ENCODE measurements around the gene ZGPAT. TPM values are rescaled to one million over a fixed set of nuclear protein-coding genes. Genes with fewer than 3 reads are reported as not detected.

Gene ZGPAT
- total RNA-seq, 1 experiment from 2014 or later, result 44.3 TPM

GRCh38 chr20:63673951-63674350 lies 33.9 kb upstream of the ZGPAT start:
- no peak for DNase-seq (ENCODE audit: low read depth)
- in situ Hi-C loops (cut with HindIII; ENCODE audit: low pct_unique_long_range_greater_than_20kb, low sequenced_read_pairs), result no loop called here

- in situ Hi-C loops (cut with HindIII; ENCODE audit: low pct_unique_long_range_greater_than_20kb, low sequenced_read_pairs), result no loop called here
- DNase-seq (ENCODE audit: low read depth), result no peak
Observed at GRCh38 chr20:63675681-63676368, 32.0 kb upstream of the ZGPAT start.

GRCh38 chr20:63678071-63678470 lies 29.8 kb upstream of the ZGPAT start:
- in situ Hi-C loops (cut with HindIII; ENCODE audit: low pct_unique_long_range_greater_than_20kb, low sequenced_read_pairs), result no loop called here
- no peak for DNase-seq (ENCODE audit: low read depth)

DNA sequence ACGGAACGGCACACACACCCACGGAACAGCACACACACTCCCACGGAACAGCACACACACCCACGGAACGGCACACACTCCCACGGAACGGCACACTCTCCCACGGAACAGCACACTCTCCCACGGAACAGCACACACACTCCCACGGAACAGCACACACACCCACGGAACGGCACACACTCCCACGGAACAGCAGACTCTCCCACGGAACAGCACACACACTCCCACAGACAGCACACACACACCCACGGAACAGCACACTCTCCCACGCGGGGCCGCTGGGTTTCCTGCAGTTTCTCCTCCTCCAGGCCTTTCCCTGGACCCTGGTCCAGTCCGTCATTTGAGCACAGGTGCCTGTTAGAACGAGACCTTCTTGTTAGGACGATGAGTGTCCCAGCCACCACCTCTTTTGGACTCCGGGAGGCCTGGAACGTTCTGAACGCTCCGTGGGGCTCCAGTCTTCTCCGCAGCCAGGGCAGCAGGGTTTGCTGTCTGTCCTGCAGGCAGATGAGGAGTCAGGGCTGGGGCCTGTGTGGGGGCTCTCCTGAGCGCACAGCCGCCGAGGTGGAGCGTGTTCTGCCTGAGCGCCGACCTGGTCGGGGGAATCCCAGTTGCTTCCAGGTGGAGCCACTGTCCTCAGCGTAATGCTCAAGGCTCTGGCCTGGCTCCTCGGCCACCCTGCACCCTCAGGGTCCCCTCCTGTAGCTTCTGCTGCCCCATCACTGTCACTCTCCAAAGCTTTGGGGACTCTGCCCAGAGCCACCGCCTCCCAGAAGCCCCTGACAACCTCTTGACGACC lies 29.0 kb upstream of the ZGPAT start:
- in situ Hi-C loops (cut with HindIII; ENCODE audit: low pct_unique_long_range_greater_than_20kb, low sequenced_read_pairs), result no loop called here
- no peak for DNase-seq (ENCODE audit: low read depth)

DNA sequence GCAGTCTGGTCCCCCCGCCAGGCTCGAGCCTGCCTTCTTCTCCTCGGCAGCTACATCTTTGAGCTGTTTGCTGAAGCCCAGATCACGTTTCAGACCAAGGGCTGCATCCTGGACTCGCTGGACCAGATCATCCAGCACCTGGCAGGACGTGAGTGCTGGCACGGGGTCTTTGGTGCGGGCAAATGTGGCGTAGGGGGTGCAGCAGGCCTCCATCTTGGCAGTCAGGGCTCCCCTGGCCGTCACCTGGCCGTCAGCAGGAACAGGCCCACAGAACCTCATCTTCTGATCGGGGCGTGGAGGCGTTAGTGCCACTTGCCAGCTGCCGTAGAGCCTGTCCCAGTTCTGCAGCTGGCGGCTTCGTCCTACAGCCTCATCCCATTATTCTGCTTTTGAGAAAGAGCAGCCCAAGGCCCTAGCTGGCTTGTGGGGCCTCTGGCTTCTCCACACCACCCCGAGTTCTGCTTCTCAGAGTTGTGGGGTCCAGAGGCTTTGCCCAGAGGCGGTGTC lies 28.0 kb upstream of the ZGPAT start:
- no peak for DNase-seq (ENCODE audit: low read depth)
- in situ Hi-C loops (cut with HindIII; ENCODE audit: low pct_unique_long_range_greater_than_20kb, low sequenced_read_pairs), result no loop called here

DNA sequence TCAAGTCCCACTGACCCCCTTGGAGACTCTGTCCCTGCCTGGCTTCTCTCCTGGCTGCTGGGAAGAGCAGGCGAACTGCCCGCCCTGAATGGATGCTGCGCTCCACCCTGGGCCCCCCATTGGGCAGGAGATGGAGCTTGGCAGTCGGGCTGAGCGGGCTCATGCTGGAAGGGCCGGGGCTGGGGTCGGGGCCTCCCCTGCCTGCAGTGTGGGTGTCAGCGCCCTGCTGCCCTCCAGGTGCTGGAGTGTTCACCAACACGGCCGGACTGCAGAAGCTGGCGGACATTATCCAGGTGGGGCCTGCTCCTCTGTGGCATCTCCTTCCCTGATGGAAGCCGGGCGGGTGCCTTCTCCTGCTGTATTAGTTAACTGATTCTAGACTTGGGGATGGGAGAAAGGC lies 27.4 kb upstream of the ZGPAT start:
- in situ Hi-C loops (cut with HindIII; ENCODE audit: low pct_unique_long_range_greater_than_20kb, low sequenced_read_pairs), result no loop called here
- DNase-seq (ENCODE audit: low read depth), result no peak

DNA sequence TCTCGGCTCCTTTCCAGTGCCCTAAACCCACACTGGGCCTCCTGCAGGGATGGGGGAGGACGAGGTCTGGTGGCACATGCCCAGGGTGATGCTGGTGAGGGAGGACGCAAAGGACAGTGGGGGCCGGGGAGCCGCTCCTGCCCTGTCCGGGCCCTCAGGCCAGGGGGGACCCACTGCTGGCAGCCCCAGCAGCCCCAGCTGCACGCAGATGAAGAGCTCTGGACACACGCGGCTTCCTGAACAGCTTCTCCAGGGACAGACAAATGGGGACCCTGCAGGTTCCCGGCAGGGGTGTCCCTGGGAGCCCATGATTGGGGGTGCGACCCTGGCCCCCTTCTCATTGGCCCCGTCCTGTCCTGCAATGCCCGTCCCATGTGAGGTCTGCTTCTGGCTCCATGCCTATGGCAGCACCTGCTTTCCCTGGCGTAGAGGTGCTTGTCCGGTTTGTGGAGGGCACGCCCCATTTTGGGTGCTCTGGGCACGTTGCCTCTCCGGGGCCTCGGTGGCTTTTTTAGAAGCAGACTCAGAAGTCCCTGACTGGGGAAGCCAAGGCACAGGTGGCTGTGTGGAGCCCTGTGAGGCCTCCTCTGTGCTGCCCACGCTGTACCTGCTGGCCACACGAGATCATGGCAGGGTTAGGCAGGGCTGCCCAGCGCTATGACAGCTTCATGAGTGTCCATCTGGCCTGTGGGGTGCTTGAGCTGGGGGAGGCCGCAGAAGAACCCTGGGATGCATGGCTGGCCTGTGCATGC lies 26.8 kb upstream of the ZGPAT start:
- no peak for DNase-seq (ENCODE audit: low read depth)
- in situ Hi-C loops (cut with HindIII; ENCODE audit: low pct_unique_long_range_greater_than_20kb, low sequenced_read_pairs), result no loop called here

DNA sequence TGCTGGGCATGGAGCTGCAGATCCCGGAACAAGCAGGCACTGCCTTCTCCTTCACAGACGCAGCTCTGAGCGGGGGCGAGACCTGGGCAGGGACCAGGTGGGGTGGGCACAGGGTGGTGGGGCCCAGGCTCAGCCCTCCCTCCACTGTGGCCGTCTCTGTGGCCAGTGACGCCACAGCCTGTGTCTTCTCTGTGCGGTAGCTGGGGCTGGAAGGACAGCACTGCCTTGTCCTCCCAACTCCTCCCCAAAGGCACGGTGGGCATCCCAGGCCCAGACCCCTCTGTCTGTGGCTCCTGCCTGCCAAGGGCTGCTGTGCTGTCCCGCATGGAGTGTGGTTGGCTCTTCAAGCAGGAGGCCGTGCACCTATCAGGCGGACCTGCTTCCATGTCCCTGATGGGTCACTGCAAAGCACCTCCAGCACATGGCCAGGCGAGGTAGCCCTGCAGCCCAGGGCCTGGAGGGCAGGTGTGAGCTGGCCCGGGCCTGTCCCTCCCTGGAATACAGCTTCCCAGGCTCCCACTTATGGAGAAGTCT lies 26.2 kb upstream of the ZGPAT start:
- DNase-seq (ENCODE audit: low read depth), result no peak
- in situ Hi-C loops (cut with HindIII; ENCODE audit: low pct_unique_long_range_greater_than_20kb, low sequenced_read_pairs), result no loop called here

GRCh38 chr20:63682384-63683139 lies 25.3 kb upstream of the ZGPAT start:
- peak; percentile 99 for DNase-seq (ENCODE audit: low read depth)
- in situ Hi-C loops (cut with HindIII; ENCODE audit: low pct_unique_long_range_greater_than_20kb, low sequenced_read_pairs), result no loop called here

DNA sequence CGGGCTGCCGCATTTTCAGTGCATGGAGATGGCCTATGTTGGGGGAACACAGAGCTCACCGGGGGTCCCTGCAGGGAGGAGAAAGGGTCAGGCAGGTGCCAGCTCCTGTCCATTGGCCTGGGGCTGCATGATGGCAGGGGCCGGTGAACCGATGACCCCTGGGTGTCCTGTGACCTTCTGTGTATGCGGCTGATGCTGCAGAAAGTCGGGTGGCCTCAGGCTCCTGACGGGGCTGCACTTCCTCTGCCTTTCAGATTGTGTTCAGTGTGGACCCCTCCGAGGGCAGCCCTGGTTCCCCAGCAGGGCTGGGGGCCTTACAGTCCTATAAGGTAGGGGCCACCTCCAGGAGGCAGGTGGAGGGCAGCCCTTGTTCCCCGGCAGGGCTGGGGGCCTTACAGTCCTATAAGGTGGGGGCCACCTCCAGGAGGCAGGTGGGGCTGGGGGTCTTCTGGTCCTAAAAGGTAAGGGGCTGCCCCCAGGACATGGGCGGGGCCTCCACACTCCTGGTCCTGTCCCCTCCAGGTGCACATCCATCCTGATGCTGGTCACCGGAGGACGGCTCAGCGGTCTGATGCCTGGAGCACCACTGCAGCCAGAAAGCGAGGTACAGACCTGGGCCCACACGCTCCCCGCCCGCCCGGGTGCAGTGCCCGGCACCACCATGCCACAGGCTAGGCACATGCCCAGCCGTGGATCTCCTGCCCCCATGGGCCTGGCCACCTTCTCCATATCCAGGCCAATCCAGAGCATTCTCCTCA lies 22.4 kb upstream of the ZGPAT start:
- no peak for DNase-seq (ENCODE audit: low read depth)
- in situ Hi-C loops (cut with HindIII; ENCODE audit: low pct_unique_long_range_greater_than_20kb, low sequenced_read_pairs), result no loop called here

DNA sequence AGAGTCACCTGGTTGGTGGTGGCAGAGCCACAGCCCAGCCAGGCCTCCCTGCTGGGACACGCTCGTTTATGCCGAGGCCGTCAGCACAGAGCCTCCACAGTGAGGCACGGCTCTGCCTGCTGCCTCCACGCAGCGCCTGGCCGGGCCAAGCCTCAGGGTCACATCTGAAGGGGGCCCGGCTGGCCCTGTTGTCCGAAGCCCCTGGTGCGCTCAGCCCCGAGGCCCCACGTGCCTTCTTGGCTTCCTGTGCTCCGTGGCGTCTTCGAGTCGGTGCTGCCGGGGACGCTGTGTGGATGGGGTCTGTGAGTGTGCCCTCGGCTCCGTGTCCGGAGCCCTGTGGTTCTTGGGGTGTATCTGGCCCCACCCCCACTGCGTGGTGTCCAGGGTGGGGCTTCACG lies 21.7 kb upstream of the ZGPAT start:
- DNase-seq (ENCODE audit: low read depth), result no peak
- in situ Hi-C loops (cut with HindIII; ENCODE audit: low pct_unique_long_range_greater_than_20kb, low sequenced_read_pairs), result no loop called here

DNA sequence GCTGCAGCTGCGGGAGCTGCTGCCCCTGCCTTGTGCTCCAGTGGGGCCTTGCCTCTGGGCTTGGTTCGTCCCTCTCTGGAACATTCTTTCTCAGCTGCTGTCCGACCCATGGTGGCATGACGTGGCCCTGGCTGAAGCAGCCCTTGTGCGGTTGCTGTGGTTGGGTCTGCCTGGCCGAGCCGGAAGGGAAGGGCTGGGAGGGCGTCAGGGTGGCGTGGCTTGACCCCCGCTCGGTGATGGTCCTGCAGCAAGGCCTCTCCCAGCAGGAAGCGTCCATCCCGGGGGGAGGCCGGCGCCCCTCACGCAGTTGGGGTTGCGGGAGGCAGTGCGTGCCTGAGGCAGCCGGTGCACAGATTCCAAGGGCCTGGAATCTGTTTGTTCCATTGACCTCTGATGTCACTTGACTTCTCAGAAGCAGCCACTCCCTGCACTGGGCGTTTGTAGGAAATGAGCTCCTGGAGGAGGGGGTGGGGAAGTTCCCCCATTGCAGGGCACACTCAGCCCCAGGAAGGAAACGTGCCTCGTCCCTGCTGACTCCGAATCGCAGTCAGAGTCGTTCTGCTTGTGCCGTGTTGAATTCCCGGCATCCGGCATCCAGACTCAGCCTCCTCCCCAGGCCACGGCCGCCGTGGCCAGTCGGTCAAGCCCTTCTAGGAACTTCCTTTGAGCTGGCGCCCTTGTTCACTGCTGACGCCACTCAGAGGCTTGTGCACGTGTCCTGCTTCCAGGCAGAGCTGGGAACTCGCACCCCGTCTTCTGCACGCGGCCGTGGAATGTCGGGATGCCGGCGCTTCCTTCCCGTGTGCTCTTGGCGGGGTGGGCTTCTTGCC lies 21.1 kb upstream of the ZGPAT start:
- in situ Hi-C loops (cut with HindIII; ENCODE audit: low pct_unique_long_range_greater_than_20kb, low sequenced_read_pairs), result no loop called here
- DNase-seq (ENCODE audit: low read depth), result peak; percentile 75

- no peak for DNase-seq (ENCODE audit: low read depth)
- in situ Hi-C loops (cut with HindIII; ENCODE audit: low pct_unique_long_range_greater_than_20kb, low sequenced_read_pairs), result no loop called here
Observed at GRCh38 chr20:63687419-63688178, 20.2 kb upstream of the ZGPAT start.

GRCh38 chr20:63688228-63689045 lies 19.4 kb upstream of the ZGPAT start:
- in situ Hi-C loops (cut with HindIII; ENCODE audit: low pct_unique_long_range_greater_than_20kb, low sequenced_read_pairs), result no loop called here
- DNase-seq (ENCODE audit: low read depth), result no peak
